IMR-90 (cell line): Measurements from ENCODE around the gene TCP11.

Source experiments
- NFE2L2 ChIP-seq: fragments of 150-350 bp; IDR thresholded peaks from 2 replicates; pipeline ENCODE4 v1.6.1; 2016; ENCODE audit warnings: low read depth, mild to moderate bottlenecking, low read length
- RAD21 ChIP-seq: IDR thresholded peaks from 2 replicates; pipeline ENCODE4 v1.6.1; 2012; ENCODE audit warnings: low read length, improper control_type of control experiment
- TF ChIP-seq, protein P1 (sequence below): conservative IDR thresholded peaks from 2 replicates; pipeline ENCODE4 v1.5.1; 2012; ENCODE audit warnings: mild to moderate bottlenecking, low read depth, low read length, improper control_type of control experiment
- TF ChIP-seq, protein P2 (sequence below): fragments of 150-350 bp; IDR thresholded peaks from 2 replicates; pipeline ENCODE4 v1.6.1; 2016; ENCODE audit warnings: low read depth, mild to moderate bottlenecking, low read length, moderate library complexity, borderline replicate concordance

DNA sequence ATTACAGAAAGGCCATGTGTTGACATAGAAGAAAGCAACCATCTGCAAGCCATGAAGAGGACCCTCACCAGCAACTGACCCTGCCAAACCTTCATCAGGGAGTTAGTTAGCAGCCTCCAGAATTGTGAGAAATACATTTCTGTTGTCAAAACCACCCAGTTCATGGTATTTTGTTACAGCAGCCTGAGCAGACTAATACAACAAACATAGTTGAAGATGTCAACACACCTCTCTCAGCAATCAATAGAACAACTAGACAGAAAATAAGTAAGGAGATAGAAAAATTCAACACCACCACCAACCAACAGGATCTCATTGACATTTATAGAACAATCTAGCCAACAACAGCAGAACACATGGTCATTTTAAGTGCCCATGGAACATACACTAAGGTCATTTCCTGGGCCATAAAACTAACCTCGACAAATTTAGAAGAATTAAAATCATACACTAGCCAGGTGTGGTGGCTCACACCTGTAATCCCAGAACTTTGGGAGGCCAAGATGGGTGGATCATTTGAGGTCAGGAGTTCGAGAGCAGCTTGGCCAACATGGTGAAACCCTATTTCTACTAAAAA lies 32.7 kb downstream of the TCP11 start:
- TF ChIP-seq, protein P1, sequence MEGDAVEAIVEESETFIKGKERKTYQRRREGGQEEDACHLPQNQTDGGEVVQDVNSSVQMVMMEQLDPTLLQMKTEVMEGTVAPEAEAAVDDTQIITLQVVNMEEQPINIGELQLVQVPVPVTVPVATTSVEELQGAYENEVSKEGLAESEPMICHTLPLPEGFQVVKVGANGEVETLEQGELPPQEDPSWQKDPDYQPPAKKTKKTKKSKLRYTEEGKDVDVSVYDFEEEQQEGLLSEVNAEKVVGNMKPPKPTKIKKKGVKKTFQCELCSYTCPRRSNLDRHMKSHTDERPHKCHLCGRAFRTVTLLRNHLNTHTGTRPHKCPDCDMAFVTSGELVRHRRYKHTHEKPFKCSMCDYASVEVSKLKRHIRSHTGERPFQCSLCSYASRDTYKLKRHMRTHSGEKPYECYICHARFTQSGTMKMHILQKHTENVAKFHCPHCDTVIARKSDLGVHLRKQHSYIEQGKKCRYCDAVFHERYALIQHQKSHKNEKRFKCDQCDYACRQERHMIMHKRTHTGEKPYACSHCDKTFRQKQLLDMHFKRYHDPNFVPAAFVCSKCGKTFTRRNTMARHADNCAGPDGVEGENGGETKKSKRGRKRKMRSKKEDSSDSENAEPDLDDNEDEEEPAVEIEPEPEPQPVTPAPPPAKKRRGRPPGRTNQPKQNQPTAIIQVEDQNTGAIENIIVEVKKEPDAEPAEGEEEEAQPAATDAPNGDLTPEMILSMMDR, result no peak
- TF ChIP-seq NFE2L2 (no peak), RAD21 (no peak)
- TF ChIP-seq, protein P2, sequence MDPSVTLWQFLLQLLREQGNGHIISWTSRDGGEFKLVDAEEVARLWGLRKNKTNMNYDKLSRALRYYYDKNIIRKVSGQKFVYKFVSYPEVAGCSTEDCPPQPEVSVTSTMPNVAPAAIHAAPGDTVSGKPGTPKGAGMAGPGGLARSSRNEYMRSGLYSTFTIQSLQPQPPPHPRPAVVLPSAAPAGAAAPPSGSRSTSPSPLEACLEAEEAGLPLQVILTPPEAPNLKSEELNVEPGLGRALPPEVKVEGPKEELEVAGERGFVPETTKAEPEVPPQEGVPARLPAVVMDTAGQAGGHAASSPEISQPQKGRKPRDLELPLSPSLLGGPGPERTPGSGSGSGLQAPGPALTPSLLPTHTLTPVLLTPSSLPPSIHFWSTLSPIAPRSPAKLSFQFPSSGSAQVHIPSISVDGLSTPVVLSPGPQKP, result no peak
